MV-4-11 (cell line): ENCODE measurements around the gene CDK17.
"Not testable (repeated sequence)": the region's sequence is repeated elsewhere in the genome, so short reads cannot be mapped to it uniquely, and the experiment has no call there.

ENCODE experiments used
- DNase-seq: peaks from one replicate; lab custom pipeline; 2025; lab: John Stamatoyannopoulos, UW

Gene CDK17

DNA sequence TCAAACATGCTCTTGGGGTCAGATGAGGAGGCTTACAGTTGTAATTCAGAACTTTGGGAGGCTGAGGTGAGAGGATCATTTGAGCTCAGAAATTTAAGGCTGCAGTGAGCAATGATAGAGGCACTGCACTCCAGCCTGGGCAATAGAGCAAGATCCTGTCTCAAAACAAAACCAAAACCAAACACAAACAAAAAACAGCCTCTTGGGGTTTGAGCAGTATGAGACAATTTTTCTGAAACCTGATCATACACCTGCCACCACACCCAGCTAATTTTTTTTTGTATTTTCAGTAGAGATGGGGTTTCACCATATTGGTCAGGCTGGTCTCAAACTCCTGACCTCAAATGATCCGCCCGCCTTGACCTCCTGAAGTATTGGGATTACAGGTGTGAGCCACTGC, 17.4 kb upstream of the CDK17 start:
- DNase-seq = not testable (repeated sequence)

DNA sequence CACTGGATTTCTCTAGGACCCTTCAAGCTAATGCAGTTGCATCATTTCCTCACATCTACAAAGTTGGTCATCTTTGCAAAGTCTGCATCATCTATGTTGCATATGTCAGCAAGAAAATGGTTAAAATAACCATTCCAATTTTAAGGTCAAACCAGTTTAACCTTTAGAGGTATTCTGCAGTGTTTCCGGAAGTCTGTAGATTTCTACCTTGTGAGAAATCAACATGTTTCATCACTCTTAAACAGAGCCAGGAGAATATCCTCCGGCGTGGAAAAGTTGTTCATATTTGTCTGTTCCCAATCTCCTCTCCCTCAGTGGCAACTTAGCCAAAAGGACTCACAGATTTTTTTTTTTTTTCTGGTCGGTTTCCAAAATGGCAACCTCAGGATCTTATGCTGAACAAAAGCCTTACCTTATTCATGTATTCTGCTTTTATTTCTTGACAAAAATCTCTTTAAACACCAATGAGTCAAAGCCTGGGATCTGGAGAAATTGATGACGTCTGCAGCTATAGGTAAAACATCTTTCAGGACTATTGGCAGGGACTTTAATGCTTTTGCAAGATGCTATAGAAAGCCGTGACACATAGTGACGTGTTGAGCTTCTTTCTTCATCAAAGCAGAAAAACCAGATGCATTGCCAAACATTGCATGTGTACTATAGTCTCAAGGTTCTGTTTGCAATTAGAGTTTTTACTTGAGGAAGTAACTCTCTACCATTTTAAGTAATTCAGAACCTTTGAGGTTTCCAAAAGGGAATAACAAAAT, 16.0 kb upstream of the CDK17 start:
- peak; percentile 80 for DNase-seq

DNA sequence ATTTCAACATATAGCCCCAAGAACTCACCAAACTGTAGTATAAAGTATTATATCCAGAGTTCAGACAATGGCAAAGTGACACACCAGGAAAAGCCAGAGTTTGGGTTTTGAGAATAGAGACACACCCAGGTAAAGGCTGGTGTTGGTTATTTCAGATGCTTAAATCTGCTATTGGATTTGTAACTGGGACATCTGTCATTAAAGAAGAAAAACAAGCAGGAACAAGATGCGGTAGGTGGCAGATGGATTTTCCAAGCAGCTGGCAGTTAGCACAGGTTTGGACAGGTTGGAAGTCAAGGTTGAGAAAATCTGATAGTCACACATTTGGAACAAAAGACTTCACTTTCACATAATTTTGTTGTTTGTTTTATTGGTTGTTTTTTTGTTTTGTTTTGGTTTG, 14.4 kb upstream of the CDK17 start:
- DNase-seq = no peak

DNA sequence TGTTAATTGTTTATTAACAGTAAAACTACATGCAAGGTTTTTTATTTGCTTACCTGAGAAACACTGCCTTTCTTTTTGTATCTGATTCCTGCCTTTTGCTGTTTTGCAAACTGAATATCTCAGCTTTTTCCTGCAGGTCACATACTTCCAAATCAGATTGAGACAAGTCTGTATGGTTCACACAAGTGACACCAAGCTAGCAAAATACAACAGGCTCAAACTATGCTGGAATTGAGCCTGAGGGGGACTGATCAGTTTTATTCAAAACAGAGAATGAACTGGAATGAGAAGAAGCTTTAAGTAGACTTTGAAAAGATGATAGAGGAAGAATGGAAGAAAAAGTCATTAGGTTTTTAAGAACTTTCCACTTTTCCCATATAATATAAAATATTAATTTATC, 12.2 kb upstream of the CDK17 start:
- DNase-seq = no peak

DNA sequence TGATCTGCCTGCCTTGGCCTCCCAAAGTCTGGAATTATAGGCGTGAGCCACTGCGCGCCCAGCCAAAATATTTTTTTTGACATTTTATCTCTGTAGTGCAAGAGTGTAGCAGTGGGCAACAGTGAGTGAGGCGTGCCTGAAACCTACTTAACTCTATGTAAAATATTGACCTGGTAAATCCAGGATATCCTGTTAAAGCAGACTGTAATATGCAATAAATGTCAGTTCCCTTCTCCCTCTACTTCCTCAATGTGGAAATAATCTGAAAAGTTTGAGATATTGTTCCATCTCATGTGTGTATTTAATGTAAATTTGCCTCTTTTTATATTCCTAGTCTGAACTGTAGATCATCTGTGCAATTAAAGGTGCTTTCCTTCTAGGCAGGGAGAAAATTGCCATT, 9.5 kb upstream of the CDK17 start:
- peak; percentile 72 for DNase-seq

DNA sequence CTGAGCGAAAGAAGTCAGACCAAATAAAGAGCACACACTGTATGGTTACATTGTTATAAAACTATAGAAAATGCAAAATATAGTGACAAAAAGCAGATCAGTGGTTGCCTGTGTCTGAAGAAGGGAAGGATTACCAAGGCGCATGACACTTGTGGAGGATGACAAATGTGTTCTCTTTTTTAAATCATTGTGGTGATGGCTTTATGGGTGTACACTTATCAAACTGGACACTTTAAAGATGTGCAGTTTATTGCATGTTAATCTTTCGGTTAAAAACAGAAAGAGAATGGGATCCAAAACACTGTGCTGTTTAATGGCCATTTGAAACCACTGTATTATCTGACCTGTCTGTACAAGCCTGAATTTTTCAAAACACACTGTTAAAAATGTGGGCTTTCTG, 8.8 kb upstream of the CDK17 start:
- DNase-seq = peak; percentile 52

DNA sequence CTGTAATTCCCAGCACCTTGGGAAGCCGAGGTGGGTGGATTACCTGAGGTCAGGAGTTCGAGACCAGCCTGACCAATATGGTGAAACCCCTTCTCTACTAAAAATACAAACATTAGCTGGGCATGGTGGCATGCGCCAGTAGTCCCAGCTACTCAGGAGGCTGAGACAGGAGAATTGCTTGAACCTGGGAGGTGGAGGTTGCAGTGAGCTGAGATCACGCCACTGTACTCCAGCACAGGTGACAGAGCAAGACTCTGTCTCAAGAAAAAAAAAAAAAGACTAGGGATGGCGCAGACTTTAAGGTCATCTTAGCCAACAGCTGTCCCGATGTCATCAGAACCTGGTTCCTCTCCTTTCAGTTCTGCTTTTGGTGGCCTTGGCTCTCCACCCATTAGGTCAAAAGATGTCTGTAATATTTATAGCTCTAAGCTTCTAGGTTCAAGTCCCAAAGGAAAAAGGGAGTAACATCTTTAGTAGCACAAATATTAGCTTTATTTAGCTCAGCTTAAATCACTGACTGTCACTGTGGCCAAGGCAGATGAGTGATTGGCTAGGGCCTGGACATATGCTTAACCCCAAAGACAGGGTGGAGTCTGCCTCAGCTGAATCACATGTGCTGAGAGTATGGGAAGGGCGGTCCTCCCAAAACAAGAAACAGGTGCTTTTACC, 7.3 kb upstream of the CDK17 start:
- peak; percentile 98 for DNase-seq

DNA sequence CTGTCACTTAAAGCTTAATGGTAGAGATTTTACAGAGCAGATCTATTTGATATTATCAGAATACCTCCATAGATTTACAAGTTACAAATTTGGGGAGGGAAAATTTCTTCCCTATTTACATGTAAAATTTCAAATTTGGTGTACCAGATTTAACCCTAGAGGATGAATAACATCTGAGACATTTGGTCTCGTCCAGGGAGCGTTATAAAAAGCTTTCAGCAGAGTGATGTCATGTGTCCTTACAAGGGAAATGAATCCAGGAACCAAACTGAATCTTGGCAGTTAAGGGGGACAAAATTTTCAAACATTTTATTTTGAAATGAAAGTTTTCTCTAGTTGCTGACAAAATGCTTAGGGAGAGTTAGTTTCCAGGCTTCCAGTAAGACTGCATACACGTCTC, 4.5 kb upstream of the CDK17 start:
- DNase-seq = no peak

DNA sequence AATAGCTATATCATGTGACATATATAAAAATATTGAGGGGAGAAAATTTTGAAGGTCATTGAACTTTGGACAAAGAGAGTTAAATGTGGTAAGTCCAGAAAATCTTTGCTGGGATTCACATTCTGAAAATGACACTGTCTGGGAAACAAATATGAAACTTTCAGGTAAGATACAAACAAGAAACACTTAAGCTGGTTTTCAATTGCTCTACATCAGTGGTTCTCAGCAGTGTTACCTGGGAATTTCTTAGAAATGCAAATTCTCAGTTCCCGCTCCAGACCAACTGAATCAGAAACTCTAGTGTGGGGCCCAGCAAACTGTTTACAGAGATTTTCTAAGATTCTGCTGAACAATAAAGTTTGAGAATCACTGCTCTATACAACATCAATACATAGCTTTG, 3.6 kb upstream of the CDK17 start:
- no peak for DNase-seq

DNA sequence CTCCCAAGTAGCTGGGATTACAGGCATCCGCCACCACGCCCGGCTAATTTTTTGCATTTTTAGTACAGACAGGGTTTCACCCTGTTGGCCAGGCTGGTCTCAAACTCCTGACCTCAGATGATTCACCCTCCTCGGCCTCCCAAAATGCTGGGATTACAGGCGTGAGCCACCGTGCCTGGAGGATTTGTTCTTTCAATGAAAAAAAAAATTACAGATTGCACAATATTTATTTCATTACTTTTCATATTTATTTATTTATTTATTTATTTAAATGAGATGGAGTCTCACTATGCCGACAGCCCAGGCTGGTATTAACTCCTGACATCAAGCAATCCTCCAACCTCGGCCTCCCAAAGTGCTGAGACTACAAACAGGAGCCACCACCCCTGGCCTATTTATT, 2.3 kb upstream of the CDK17 start:
- DNase-seq = not testable (repeated sequence)

DNA sequence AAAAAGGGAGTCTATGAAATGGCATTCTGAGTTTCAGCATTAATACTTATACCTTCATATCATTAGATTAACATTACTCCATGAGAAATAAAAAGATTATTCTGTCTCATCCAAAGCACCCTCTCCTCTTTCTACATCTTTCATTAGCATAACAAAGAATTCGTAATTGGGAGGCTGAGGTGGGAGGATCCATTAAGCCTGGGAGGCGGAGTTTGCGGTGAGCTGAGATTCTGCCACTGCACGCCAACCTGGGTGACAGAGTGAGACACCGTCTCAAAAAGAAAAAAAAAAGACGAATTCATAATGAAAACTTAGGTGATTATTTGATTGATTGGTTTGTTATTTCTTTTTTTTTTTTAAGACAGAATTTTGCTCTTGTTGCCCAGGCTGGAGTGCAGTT, 1.8 kb upstream of the CDK17 start:
- no peak for DNase-seq

DNA sequence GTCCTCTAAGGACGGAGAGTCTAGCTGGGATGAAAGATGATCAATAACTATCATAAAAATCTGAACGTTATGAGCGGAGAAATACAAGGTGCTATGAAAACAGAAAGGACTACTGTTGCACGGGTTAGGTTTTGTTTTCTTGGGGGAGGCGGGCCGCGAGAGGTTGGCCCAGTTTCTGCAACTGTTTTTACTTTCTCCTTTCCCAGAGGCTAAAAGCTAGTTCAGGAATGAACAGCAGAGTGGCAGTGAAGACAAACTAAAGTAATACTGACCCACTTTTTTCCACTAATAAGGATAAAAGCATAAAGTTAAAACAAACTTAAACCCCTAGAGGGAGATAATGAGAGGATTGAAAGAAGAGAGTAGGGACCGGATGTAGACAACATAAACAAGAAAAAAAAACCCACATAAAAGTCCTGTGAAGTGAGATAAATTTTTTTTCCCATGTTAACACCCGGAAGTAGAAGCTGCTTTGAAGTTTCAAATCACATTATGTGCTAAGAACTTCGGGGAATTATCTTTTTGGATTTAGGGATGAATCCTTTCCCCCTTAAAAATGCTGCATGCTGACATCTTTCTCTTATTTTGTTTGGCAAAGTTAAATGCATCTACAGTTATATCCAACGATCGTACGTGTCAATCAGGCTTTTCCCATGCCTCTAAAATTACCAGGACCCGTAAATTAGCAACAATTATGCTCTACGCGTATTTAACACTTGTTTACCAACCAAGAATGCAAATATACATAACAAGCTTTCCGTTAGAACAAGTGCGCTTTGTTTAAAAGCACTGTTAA, 1.0 kb upstream of the CDK17 start:
- peak; percentile 86 for DNase-seq

DNA sequence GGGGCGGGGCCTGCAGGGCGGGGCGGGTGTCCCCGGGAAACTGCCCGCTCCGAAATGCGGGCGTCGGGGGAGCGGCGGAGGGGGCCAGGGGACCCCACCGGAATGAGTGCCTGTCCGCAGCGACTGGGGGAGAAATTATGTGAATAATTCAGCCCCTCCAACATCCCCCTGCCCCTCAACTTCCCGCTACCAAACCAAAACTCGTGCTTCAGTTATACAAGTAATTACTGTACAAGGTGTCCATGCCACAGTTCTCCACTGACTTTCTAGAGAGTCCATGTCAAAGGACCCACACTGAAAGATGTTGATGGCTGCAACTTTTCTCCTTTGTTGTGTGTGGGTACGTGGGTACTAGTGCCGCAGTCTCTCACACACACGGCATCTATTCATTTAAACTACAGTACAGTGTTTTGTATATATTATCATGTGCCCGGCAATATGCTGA, 414 bp upstream of the CDK17 start:
- DNase-seq = peak; percentile 43

DNA sequence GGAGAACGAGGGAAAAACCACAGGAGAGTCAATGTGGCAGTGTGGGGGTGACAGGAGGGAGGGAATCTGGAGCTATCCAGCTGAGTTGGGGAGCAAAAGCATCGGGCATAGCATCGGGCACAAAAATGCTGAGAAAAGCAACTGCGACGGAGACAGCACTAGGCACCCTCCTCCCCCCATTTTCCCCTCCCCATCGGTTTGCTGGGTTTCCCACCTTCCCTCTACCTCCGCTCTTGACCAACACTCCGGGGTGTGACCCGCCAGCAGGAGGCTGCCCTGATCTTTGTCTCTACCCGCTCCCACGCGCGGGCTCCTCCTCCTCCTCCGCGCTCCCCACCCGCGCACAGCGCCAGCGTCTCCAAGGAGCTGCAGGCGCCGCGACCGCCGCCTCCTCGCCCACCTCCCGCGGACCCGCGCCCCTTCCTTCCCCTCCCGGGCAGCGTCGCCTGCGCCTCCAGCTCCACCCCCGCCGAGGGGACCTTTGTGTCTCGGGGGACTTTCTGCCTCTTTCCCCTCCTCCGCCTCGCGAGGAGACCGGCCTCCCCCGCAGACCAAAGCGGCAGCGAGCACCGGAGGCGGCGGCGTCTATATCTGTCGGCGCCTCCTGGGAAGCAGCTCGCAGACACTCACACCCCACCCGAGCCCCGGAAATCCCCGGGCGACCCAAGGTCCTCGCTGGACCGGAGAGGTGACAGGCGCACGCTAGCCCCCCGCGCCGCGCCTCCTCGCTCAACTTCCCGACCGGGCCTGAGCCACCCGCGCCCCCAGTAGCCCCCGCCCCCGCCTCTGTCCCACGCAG, 920 bp downstream of the CDK17 start:
- DNase-seq = peak; percentile 55

DNA sequence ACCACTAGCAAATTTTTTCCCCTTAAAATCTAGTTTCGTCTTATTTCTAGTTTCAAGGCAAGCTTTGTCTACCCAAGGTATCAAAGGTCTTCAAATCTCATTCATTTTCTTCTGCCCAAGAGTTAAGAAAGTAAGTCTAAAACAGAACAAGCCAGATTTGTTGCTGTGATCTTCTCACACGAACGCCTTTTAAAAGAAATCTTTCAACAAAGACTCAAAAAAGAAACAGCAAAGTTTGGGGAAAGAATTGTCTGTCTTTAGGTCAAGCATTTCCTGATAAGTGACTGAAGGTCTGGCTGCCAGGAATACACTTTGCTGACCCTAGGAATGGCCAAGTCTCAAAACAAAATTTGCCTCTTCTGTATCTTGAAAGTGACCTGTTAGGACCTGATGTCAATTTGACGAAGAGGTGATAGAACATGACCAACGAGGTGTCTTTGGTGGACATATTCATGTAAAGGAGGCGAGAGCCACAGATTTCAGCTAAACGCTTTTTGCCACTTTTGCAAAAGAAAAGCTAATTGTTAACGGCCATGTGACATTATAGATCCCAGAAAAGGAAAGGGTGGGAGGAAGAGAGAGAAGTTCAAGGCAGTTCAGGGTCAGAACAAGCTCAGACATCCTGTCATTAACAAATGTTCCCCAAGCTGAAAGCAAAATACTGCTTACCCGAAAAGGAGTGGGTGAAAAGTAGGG, 1.7 kb downstream of the CDK17 start:
- no peak for DNase-seq

DNA sequence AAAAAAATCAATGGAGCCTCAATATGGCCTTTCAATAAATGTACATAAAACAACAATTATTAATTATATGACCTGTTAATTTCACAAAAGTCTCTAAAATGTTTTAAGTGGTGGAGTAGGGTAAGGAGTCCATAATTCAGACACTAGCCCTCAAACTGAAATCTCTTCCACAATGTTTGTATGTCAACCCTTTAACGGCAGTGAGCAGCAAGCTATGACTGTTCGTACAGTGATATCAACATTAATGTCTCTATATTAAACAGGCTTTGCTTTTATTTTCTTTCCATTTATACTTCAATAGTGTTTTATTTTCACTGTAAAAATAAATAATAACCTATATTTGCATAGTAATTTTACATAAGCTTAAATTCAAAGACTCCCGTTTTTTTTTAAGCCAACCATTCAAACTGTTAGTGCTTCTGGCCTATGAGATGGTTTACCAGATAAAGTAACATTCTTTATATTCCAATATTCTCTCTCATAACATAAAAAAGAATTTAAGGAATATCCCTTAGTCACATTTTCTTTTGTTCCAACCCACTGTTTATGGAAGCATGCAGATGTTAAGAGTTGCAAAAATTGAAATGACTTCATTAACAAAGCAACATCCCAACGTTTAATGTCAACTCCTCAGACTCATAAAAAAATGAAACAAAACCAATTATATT, 2.3 kb downstream of the CDK17 start:
- no peak for DNase-seq

DNA sequence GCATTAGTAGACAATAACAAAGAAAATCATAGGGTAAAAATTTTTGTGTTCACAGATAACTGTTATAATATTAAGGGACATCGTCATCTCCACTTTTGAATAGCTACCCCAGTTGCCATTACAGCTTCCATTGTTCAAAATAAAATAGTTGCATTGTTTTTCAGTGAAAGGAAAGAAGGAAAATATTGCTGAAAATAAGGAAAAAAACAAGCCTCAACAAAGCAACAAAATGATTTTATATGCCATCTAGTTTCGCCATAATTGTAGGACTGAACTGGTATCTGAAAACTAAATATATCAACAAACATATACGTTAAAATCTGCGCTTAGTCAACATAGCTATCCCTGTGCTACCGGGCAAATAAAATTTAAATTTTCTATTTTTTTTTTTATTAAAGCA, 3.3 kb downstream of the CDK17 start:
- no peak for DNase-seq

DNA sequence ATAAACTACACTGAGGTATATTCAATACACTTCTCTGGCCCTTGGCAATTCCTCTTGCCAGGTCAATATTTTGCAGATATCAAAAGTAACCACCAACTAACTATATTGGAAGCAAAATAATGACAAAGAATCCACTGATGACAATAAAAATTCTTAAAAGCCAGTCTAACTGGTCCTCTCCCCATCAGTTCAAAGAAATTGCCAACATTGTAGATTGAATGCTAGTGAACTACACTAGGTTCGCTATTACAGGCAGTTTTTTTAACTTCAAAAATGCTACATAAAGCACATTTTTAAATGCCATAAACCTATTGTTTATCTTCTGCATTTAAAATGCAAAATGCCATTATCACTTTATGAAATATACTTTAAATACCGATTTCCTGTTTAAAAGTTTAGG, 4.0 kb downstream of the CDK17 start:
- no peak for DNase-seq

DNA sequence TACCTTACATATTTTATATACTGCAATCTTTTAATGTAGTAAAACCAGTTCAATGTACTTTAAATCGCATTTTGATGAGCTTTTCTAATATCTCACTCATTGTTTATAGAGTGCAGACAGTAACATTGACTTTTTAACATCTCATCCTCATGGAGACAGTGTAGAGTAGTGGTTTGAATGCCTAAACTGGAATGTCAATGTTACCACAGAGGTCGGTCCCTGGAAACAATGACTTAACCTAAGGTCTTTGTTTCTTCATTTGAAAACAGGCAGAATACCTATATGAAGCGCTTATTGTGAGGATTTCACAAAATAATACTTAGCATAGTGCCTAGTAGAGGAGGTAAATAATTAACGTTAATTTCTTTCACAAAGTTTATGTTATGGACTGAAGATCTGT, 5.0 kb downstream of the CDK17 start:
- DNase-seq = no peak

DNA sequence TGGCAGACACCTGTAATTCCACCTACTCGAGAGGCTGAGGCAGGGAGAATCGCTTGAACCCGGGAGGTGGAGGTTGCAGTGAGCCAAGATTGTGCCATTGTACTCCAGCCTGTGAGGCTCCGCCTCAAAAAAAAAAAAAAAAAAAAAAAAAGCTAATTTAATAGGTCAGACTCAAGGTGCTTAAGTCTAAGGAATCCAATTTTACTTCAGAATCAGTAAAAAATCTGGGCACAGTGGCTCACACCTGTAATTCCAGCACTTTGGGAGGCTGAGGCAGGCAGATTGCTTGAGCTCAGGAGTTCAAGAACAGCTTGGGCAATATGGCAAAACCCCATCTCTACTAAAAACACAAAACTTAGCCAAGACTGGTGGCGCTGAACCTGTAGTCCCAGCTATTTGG, 7.0 kb downstream of the CDK17 start:
- DNase-seq = not testable (repeated sequence)

DNA sequence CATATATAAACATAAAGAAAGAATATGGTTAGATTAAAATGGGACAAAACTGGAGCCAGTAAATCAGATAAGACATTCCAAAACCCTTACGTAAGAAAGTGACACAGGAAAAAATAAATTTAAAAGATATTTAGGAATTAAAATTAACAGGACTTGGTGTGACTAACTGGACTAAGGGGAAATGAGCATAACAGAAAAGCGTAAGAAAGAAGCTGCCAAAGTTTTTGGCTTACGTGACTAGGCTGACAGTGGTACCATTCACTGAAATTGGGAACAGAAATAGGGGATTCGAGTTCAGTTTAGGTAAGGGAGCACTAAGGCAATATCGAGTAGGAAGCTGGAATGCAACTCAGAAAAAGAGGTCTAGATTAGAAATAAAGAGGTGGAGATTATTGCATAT, 7.8 kb downstream of the CDK17 start:
- no peak for DNase-seq
